Measurements from ENCODE around the gene METTL25B. TPM values are rescaled to one million over a fixed set of nuclear protein-coding genes. Genes with fewer than 3 reads are reported as not detected.

The METTL25B gene
- total RNA-seq, 4 donors from 2014 or later = 37.4 to 40.8 (median 39.0) TPM

DNA sequence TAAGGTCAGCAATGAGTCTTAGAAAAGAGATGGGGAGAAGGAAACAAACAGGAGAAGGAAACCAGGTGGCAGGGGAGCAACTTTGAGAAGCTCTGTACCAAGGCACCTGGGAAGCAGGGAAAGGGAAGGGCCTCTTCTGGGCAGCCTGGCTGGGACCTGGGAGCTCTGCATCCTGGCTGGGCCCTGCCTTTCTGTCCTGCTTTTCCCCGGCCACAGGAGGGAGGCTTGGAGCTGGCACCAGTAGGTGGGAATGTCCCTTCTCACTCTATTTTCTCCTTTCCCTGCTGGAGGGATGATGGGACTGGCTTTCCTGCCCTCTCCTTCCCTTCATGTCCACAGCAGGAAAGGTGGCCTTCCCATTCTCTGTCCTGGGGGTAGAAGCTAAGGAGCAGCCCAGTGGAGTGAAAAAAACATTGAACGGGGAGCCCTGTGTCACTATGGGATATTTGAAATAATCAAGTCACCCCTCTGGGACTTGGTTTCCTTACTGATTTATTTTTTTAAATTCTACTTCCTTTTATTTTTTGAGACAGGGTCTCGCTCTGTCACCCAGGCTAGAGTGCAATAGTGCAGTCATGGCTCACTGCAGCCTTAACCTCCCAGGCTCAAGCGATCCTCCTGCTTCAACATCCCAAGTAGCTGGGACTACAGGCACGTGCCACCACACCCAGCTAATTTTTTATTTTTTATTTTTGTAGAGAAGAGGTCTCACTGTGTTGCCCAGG, 45.9 kb upstream of the METTL25B start:
- WGBS, 2 donors (ENCODE audit: low coverage in 1 of 2) = 56 to 74% methylated on average over 3 to 5 of the region's 5 CpGs
- intact Hi-C loops (cut with DNase I; ENCODE audit: low total_unique reads) (no loop called here), in situ Hi-C loops (cut with MboI; ENCODE audit: low pct_ligation_motif_present in 1 of 4, low pct_unique_long_range_greater_than_20kb in 1 of 4, low sequenced_read_pairs in 3 of 4) (loop anchor here in 2 of 4 donors (25.0 kb wide), 1 partner anchor 180 kb away; the partner anchor contains the start of genes INSRR (in 2 of the 2) and NTRK1 (in 2 of the 2))
- Histone ChIP-seq H3K27ac (no peak overlapping the region), H3K4me3 (no peak overlapping the region), H3K36me3 (no peaks in the 10 kb centered on the region), H3K9me3 (no peaks in the 10 kb centered on the region), H3K4me1 (peaks cover 2 to 9% (median 7%) of the 10 kb centered on the region in 4 donors), H3K27me3 (peaks cover 69% of the 10 kb centered on the region)
- DNase-seq = no peak
- TF ChIP-seq POLR2A (IDR thresholded peaks at IDR 0.05) (no peak), EP300 (IDR thresholded peaks at IDR 0.05; ENCODE audit: low read depth) (no peak), POLR2AphosphoS5 (IDR thresholded peaks at IDR 0.05) (no peak), CTCF (IDR thresholded peaks at IDR 0.05) (no peak)

DNA sequence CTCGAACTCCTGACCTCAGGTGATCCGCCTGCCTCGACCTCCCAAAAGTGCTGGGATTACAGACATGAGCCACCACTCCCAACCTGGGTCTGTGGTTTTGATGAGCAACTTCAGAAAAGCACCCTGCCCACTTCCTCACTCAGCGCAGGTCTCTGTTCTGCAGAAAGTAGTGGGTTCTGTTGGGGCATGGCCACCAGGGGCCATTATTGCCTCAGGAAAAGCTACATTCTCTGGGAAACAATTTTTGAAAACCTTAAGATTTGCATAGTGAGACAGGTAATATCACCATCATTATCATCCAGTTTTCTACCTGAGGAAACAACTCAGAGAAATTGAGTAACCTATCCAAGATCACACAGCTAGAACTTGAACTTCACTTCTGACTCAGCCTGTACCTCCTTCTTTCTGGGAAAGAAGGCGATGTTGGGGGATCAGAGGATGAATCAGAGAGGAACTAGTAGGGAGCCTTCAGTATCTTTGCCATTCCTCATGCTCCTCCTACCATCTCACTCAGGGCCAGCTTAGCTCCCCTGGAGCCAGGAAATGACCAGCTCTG, 44.0 kb upstream of the METTL25B start:
- Histone ChIP-seq H3K36me3 (no peaks in the 10 kb centered on the region), H3K27me3 (peaks cover 69% of the 10 kb centered on the region), H3K4me3 (no peak overlapping the region), H3K27ac (no peak overlapping the region), H3K9me3 (no peaks in the 10 kb centered on the region), H3K4me1 (peaks cover 0 to 4% (median 1%) of the 10 kb centered on the region in 4 donors)
- in situ Hi-C loops (cut with MboI; ENCODE audit: low pct_ligation_motif_present in 1 of 4, low pct_unique_long_range_greater_than_20kb in 1 of 4, low sequenced_read_pairs in 3 of 4) (loop anchor here in 2 of 4 donors (25.0 kb wide), 1 partner anchor 178 kb away; the partner anchor contains the start of genes INSRR (in 2 of the 2) and NTRK1 (in 2 of the 2)), intact Hi-C loops (cut with DNase I; ENCODE audit: low total_unique reads) (no loop called here)
- TF ChIP-seq EP300 (IDR thresholded peaks at IDR 0.05; ENCODE audit: low read depth) = no peak
- TF ChIP-seq POLR2A (IDR thresholded peaks at IDR 0.05) = no peak
- no peak for TF ChIP-seq POLR2AphosphoS5 (IDR thresholded peaks at IDR 0.05)
- TF ChIP-seq CTCF (IDR thresholded peaks at IDR 0.05) = no peak
- 55 to 64% methylated on average over 1 to 5 of the region's 5 CpGs for WGBS, 2 donors (ENCODE audit: low coverage in 1 of 2)
- no peak for DNase-seq

DNA sequence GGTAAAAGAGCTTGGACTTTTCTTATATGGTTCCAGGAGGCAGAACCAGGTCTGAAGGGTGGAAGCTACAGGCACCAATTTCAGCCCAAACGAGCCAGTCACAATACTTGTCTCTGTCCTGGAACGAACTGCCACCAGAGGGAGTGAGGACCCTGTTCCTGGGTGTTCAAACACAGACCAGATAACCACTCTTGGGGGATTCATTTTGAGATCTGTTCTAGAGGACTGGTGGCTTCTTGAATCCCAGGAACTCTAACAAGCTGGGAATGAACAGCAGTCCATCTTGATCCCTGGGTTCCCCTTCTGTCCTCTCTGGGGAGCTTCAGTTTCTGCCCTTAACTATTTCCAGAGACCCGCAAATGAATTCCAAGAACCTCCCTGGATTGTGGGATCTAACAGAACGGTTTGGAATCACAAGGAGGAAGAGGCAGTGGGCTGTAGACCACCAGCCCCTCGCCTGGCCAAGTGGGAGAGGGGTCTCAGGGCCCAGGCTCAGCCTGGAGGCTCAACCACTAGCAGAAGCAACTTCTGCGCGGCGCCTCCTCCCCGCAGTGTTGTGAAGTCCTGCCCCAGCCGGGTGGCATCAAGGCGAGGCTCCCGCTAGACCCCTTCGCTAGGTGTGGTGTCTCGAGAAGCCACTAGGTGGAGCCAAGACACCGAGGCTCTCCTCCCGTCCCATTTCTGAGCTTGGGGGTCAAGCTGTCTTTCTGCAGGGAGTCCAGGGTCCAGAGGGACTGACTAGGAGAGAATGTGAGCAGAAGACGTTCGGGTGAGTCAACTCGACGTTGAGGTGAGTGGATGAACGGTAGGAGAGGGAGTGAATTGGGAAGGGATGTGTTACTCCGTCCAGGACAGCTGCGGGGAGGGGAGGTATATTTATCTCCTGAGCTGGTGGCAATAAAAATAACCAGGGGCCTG, 39.0 kb upstream of the METTL25B start:
- TF ChIP-seq EP300 (IDR thresholded peaks at IDR 0.05; ENCODE audit: low read depth) (no peak), POLR2AphosphoS5 (IDR thresholded peaks at IDR 0.05) (no peak), CTCF (IDR thresholded peaks at IDR 0.05) (peak; percentile 86 to 92 (median 91))
- peak; percentile 80 for DNase-seq
- Histone ChIP-seq H3K27ac (no peak overlapping the region), H3K4me1 (peaks cover 4 to 28% (median 12%) of the 10 kb centered on the region in 4 donors), H3K9me3 (no peaks in the 10 kb centered on the region), H3K36me3 (no peaks in the 10 kb centered on the region), H3K4me3 (no peak overlapping the region), H3K27me3 (peaks cover 89% of the 10 kb centered on the region)
- intact Hi-C loops (cut with DNase I; ENCODE audit: low total_unique reads) = loop anchor here (1.0 kb wide), 1 partner anchor 36 kb away; no protein-coding TSS in a partner anchor
- in situ Hi-C loops (cut with MboI; ENCODE audit: low pct_ligation_motif_present in 1 of 4, low pct_unique_long_range_greater_than_20kb in 1 of 4, low sequenced_read_pairs in 3 of 4) = loop anchor here in 3 of 4 donors (5.0 to 25.0 kb wide), 2 partner anchors 33 to 173 kb away; partner anchors contain the start of genes INSRR (in 2 of the 3) and NTRK1 (in 2 of the 3)
- 0 to 2% methylated on average over 8 to 16 of the region's 23 CpGs for WGBS, 2 donors (ENCODE audit: low coverage in 1 of 2)

Measured in transverse colon (tissue), 4 donors.